PC-9 (cell line): ENCODE results near the gene UNC119B. TPM values are rescaled to one million over a fixed set of nuclear protein-coding genes. Genes with fewer than 3 reads are reported as not detected.

ENCODE experiments used
- BruUV-seq: library from RNA; stranded (reverse); fragments of 400-500 nt; replicated peaks from 2 replicates; lab custom pipeline; 2021; lab: Mats Ljungman, UMichigan
- CTCF ChIA-PET: fragments of 300-600 bp; sonication (Branson Sonifier 250); formaldehyde crosslinking; loops from one replicate; lab custom pipeline; 2022; ENCODE audit warnings: antibody characterized with exemption; lab: Charles Lee
- POLR2A ChIA-PET: fragments of 300-600 bp; sonication (Branson Sonifier 250); formaldehyde crosslinking; loops from one replicate; lab custom pipeline; 2022; ENCODE audit warnings: antibody characterized with exemption; ENCODE audit not compliant: unreplicated experiment; lab: Charles Lee
- DNase-seq, 2 experiments: peaks; one replicate each; pipeline versions ENCODE4 v3.0.0 to v3.0.0-alpha.2; 2015 to 2022; ENCODE audit warnings: mixed read lengths in 1 of 2
- H2AFZ ChIP-seq: fragments of 200-600 bp; sonication (generic); 2 replicates; pipeline ENCODE4 v1.8.1; 2017; ENCODE audit warnings: antibody characterized with exemption
- H3F3A ChIP-seq: fragments of 200-600 bp; sonication (generic); 2 replicates; pipeline ENCODE4 v1.8.1; 2017; ENCODE audit warnings: antibody characterized with exemption, mild to moderate bottlenecking, low read depth; ENCODE audit not compliant: insufficient read depth
- H3K27ac ChIP-seq: fragments of 200-600 bp; sonication (generic); 2 replicates; pipeline ENCODE4 v1.6.1; 2016; ENCODE audit warnings: mixed run types
- H3K27me3 ChIP-seq: fragments of 200-600 bp; sonication (generic); 2 replicates; pipeline ENCODE4 v1.6.1; 2016; ENCODE audit warnings: low read depth, mixed run types; ENCODE audit not compliant: insufficient read depth
- H3K36me3 ChIP-seq: fragments of 200-600 bp; sonication (generic); 2 replicates; pipeline ENCODE4 v1.6.1; 2016; ENCODE audit warnings: low read depth, mixed run types
- H3K4me1 ChIP-seq: fragments of 200-600 bp; sonication (generic); replicated peaks from 2 replicates; pipeline ENCODE4 v1.6.1; 2016; ENCODE audit warnings: mixed run types; ENCODE audit not compliant: insufficient read depth
- H3K4me2 ChIP-seq: fragments of 200-600 bp; sonication (generic); 2 replicates; pipeline ENCODE4 v1.6.1; 2017; ENCODE audit warnings: mixed run types
- H3K4me3 ChIP-seq: fragments of 200-600 bp; sonication (generic); 2 replicates; pipeline ENCODE4 v1.6.1; 2016; ENCODE audit warnings: mixed run types
- H3K79me2 ChIP-seq: fragments of 200-600 bp; sonication (generic); 2 replicates; pipeline ENCODE4 v1.6.1; 2017; ENCODE audit warnings: low read depth, mixed run types
- H3K9me2 ChIP-seq: fragments of 200-600 bp; sonication (generic); 2 replicates; pipeline ENCODE4 v1.8.1; 2017; ENCODE audit warnings: mild to moderate bottlenecking; ENCODE audit not compliant: insufficient read depth
- H3K9me3 ChIP-seq: fragments of 200-600 bp; sonication (generic); 2 replicates; pipeline ENCODE4 v1.8.1; 2016; ENCODE audit warnings: low read depth; ENCODE audit not compliant: insufficient read depth
- H4K20me1 ChIP-seq: fragments of 200-600 bp; sonication (generic); 2 replicates; pipeline ENCODE4 v1.8.1; 2017; ENCODE audit not compliant: insufficient read depth
- CTCF ChIP-seq: fragments of 200-600 bp; sonication (generic); conservative IDR thresholded peaks from 2 replicates; pipeline ENCODE4 v1.6.1; 2017; ENCODE audit warnings: mixed run types, antibody characterized with exemption, mild to moderate bottlenecking, moderate library complexity
- EZH2 ChIP-seq: fragments of 200-600 bp; sonication (generic); IDR thresholded peaks from 2 replicates; pipeline ENCODE4 v1.8.0; 2017; ENCODE audit warnings: antibody characterized with exemption, low read depth
- intact Hi-C: fragments of 100-400 bp; cut with micrococcal nuclease; formaldehyde crosslinking; loops from one replicate; pipeline ENCODE4 v1.10.0; 2022; ENCODE audit not compliant: unreplicated experiment
- total RNA-seq: library from RNA; stranded (reverse); gene quantifications from 2 replicates; pipeline ENCODE4 v1.2.3, GENCODE V29; 2021

Gene UNC119B
- total RNA-seq, 1 experiment from 2014 or later: 25.9 TPM

DNA sequence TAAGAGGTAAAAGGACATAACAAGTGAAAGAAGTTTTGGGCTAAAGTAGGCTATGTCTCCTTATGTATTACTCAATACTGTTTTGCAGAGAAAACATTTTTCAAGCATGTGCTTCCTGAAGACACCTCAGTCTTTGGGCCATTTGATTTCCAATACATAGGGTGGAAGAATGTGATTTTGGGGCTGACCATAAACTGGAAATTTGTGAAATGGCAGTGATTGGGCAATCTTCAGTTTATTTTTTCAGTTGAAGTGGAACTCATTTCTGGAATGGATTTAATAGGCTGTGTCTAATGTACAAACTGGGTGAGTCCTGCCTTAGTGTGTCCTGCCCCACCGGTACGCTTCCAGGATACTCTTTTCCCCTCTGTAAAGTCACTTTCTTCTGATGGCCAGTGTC lies 12.5 kb downstream of the UNC119B start:
- CTCF ChIA-PET: no interaction called here
- H4K20me1 ChIP-seq: no peaks in the 10 kb centered on the region
- H3K4me3 ChIP-seq: no peak overlapping the region
- TF ChIP-seq CTCF: no peak
- TF ChIP-seq EZH2: no peak
- no peaks in the 10 kb centered on the region for H3K27me3 ChIP-seq
- H3K9me3 ChIP-seq: no peaks in the 10 kb centered on the region
- POLR2A ChIA-PET: interaction anchor here (0.9 kb wide), 1 partner anchor 44 kb away, joined by 8 read pairs; no protein-coding TSS in a partner anchor
- H3K27ac ChIP-seq: no peak overlapping the region
- H3F3A ChIP-seq: peaks cover 11% of the 10 kb centered on the region; the same call in 1 of the 2 replicates
- H3K4me1 ChIP-seq: no peaks in the 10 kb centered on the region; the same call in 1 of the 2 replicates
- no peak for DNase-seq
- no peak overlapping the region for H2AFZ ChIP-seq
- H3K9me2 ChIP-seq: no peaks in the 10 kb centered on the region
- intact Hi-C loops: no loop called here
- H3K36me3 ChIP-seq: peaks cover 7% of the 10 kb centered on the region; the same call in 1 of the 2 replicates
- no peak overlapping the region for H3K4me2 ChIP-seq
- no TSS peak for BruUV-seq
- no peaks in the 10 kb centered on the region for H3K79me2 ChIP-seq

GRCh38 chr12:120724720-120725119 lies 14.5 kb downstream of the UNC119B start:
- H3K9me2 ChIP-seq: no peaks in the 10 kb centered on the region
- no peaks in the 10 kb centered on the region for H3K27me3 ChIP-seq
- TF ChIP-seq CTCF: no peak
- TF ChIP-seq EZH2: no peak
- no peaks in the 10 kb centered on the region for H3K9me3 ChIP-seq
- H3K4me2 ChIP-seq: peak overlapping the region; percentile 80
- no peak for DNase-seq
- H3F3A ChIP-seq: peaks cover 11% of the 10 kb centered on the region; the same call in 1 of the 2 replicates
- CTCF ChIA-PET: no interaction called here
- H3K4me3 ChIP-seq: peak overlapping the region; percentile 65; the same call in 1 of the 2 replicates
- H4K20me1 ChIP-seq: no peaks in the 10 kb centered on the region
- no TSS peak for BruUV-seq
- no peaks in the 10 kb centered on the region for H3K79me2 ChIP-seq
- no peaks in the 10 kb centered on the region; the same call in 1 of the 2 replicates for H3K4me1 ChIP-seq
- H3K27ac ChIP-seq: no peak overlapping the region
- intact Hi-C loops: no loop called here
- no peaks in the 10 kb centered on the region; the same call in 1 of the 2 replicates for H3K36me3 ChIP-seq
- H2AFZ ChIP-seq: no peak overlapping the region
- POLR2A ChIA-PET: no interaction called here

DNA sequence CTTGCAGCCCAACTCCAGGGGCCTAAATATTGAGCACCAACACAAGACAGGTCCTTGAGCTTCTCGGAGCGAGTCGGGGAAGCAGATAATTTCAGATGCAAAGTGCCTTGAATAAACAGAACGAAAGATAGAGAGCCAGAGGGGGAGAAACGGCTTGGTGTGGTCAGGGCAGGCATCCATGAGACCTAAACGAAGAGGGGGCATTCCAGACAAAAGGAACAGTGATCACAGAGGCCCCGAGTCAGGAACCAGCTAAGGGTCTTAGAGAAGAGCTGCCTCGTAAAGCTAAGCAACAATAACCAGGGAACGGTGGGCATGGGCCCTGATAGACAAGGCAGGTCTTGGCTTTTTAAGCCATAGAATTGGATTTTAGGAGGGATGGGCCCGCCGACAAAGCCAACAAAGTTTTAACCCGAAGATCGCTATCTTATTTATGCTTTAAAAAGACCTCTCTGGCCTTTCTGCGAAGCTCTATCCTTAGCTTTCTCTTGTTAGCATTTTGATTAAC lies 14.9 kb downstream of the UNC119B start:
- intact Hi-C loops: no loop called here
- CTCF ChIA-PET: no interaction called here

More for the DNA sequence above, 14.9 kb downstream of the UNC119B start:
- Histone ChIP-seq H3K9me3 (no peaks in the 10 kb centered on the region), H3K27me3 (no peaks in the 10 kb centered on the region), H2AFZ (peak overlapping the region; percentile 82), H3K4me1 (no peaks in the 10 kb centered on the region; the same call in 1 of the 2 replicates), H3K9me2 (no peaks in the 10 kb centered on the region), H3K4me2 (peak overlapping the region; percentile 80), H3K4me3 (peak overlapping the region; percentile 65; the same call in 1 of the 2 replicates), H3K79me2 (no peaks in the 10 kb centered on the region), H3K36me3 (no peaks in the 10 kb centered on the region; the same call in 1 of the 2 replicates), H3F3A (peaks cover 11% of the 10 kb centered on the region; the same call in 1 of the 2 replicates), H4K20me1 (no peaks in the 10 kb centered on the region), H3K27ac (no peak overlapping the region)
- DNase-seq: no peak
- TF ChIP-seq CTCF (no peak), EZH2 (no peak)
- POLR2A ChIA-PET: interaction anchor here (0.6 kb wide), 1 partner anchor 434 kb away, joined by 5 read pairs; no protein-coding TSS in a partner anchor
- BruUV-seq: no TSS peak
